HTERT RPE-1 (cell line): Measurements from ENCODE around the gene FTCD.
"Not testable (repeated sequence)": the region's sequence is repeated elsewhere in the genome, so short reads cannot be mapped to it uniquely, and the experiment has no call there.

ENCODE experiments used
- in situ Hi-C: fragments of 300-500 bp; cut with MboI; formaldehyde crosslinking; loops from 4 replicates; pipeline ENCODE4 v1.14.3; 2020; ENCODE audit warnings: low sequenced_read_pairs

FTCD gene

DNA sequence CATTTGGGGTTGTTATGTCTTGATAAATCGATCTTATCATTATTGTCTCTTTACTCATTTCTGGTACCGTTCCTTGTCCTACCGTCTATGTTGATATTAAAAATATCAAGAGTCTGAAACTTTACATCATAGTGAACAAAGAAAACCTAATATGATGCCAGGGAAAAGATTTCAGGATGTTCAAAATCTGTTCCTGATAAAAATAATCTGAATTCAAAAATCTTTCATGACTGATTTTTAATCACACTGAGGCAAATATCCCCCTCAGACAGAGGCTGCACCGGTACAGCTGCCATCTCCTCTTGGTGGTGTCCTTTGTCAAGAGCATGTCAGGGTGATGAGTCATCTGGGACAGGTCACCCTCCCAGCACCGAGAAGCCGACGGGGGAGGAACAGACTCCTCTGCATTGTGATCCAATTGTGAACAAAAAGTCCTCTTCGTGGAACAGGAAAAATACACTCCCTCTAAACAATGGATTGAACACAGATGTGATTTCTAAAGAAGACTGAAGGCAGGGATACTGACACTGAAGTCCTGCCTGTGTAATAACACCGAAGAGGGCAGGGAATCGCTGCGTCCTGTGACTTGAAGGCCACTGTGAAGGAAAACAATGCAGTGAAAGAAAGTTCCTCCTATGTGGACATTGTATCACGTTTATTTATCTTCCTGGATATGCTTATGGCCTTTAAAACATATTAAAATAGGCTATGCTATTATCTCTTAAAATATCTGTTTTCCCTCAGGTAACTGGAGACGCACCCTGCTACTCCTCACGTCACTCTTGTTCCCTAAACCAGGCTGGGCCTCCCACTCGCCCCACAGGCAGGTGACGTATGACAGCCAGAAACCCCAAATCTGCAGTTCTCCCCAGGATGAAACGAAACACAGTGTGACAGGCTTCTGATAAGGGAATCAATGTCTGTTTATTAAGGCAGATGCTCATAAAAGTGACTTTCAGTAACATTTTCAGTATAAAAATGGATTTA lies 33.1 kb upstream of the FTCD start:
- in situ Hi-C loops, result no loop called here

DNA sequence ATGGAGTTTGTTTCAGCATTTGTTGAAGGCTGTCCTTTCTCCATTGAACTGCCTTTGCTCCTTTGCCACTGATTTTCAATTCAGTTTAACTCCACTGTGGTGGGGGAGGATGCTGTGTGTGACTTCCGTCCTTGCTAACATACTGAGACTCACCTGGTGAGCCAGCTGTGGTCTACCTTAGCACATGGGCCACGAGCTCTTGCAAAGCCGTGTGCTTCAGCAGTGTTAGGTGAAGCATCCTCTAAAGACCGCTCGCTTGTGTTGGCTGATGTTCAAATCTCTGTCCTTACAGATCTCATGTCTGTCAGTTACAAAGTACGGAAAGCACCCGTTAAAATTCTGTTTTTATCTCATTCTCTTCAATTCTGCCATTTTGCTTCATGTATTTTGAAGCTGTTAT lies 32.4 kb upstream of the FTCD start:
- in situ Hi-C loops, result no loop called here

DNA sequence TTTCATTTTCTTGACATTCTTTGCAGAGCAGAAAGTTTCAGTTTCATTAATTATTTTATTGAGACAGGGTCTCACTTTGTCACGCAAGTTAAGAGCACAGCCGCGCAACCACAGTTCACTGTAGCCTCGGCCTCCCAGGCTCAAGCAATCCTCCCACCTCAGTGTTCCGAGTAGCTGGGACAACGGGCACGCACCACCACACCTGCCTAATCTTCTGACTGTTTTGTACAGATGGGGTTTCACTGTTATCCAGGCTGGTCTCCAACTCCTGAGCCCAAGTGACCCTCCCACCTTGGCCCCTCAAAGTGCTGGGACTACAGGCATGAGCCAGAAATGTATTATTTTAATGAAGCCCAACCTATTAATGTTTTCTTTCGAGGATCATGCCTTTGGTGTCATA lies 31.9 kb upstream of the FTCD start:
- in situ Hi-C loops, result no loop called here

DNA sequence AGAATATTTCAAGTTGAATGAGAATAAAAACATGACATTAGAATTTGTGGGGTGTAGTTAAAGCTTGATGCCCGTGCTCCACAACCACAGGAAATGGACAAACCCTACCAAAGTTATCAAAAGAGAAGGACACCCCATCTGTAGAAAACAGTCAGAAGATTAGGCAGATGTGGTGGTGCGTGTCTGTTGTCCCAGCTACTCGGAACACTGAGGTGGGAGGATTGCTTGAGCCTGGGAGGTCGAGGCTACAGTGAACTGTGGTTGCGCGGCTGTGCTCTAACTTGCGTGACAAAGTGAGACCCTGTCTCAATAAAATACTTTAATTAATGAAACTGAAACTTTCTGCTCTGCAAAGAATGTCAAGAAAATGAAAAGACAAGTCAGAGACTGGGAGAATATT lies 30.3 kb upstream of the FTCD start:
- in situ Hi-C loops, result no loop called here

DNA sequence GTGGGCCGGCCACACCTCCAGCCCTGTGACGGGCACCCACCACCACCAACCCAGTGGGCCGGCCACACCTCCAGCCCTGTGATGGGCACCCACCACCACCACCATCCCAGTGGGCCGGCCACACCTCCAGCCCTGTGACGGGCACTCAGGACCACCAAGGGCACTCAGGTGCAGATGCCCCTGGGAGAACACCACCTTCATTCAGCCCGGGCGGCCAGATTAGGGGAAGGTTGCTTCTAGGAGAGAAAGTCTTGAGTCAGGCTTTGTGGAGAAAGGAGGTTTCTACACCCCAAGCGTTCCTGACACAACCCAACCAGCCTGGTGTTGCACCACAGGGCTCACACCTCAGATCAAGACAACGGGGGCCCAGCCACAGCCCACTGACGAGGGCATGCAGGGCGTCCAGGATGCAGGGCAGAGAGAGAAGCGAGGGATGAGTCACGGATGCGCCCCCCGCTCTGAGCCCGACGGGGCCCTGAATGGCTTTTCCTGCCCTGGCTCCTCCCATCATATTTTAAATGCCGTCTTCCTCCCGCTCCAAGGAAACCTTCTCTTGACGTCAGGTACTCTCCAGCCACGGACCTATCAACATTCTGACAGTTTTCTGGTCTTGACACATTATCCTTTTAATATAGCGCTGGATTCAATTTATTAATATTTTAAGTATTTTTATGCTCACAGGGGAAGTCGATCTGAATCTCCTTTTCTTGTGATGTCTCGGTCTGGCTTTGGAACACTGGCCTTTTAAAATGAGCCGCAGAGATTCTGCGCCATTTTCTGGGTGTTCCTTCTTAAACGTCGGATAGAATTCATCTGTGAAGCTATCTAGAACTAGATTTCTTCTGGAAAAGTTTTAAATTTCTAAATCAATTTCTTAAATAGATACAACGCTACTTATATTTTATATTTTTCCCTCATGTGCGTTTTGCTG lies 29.5 kb upstream of the FTCD start:
- in situ Hi-C loops, result no loop called here

DNA sequence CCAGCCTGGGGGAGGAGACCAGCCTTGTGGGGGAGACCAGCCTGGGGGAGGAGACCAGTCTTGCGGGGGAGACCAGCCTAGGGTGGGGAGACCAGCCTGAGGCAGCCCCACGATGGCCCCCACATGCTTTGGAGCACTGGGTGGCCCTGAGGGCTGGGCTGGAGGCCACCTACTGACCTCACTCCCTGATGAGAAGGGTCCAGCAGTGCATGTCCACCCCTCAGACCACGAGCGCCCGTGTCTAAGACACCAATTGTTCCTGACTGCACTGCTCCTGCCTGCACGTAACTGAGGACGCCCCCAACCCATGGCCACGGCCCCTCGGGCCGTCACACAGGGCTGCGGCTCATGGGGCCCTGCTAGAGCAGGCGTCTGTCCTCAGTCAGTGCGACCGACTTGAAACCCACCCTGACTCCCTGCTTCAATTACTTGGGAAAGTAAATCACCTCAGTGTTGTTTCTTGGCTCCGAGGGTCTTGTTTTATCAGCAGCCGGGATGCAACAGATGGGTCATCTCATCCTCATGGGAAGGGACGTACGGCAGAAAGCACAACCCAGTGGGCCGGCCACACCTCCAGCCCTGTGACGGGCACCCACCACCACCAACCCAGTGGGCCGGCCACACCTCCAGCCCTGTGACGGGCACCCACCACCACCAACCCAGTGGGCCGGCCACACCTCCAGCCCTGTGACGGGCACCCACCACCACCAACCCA lies 28.7 kb upstream of the FTCD start, which contains the start of gene SPATC1L:
Gene SPATC1L, minus strand, starts transcription at position 550 of the 715 bp plus-strand sequence. CDS start 1,643 bp downstream, outside the sequence.
- in situ Hi-C loops, result no loop called here

DNA sequence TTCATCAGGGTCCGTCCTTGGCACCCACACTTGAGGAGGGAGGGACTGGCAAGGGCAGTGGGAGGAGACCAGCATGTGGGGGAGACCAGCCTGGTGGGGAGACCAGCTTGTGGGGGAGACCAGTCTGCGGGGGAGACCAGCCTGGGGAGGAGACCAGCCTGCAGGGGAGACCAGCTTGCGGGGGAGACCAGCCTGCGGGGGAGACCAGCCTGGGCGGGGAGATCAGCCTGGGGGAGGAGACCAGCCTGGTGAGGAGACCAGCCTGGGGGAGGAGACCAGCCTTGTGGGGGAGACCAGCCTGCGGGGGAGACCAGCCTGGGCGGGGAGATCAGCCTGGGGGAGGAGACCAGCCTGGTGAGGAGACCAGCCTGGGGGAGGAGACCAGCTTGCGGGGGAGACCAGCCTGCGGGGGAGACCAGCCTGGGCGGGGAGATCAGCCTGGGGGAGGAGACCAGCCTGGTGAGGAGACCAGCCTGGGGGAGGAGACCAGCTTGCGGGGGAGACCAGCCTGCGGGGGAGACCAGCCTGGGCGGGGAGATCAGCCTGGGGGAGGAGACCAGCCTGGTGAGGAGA lies 28.0 kb upstream of the FTCD start:
- in situ Hi-C loops, result not testable (repeated sequence)

DNA sequence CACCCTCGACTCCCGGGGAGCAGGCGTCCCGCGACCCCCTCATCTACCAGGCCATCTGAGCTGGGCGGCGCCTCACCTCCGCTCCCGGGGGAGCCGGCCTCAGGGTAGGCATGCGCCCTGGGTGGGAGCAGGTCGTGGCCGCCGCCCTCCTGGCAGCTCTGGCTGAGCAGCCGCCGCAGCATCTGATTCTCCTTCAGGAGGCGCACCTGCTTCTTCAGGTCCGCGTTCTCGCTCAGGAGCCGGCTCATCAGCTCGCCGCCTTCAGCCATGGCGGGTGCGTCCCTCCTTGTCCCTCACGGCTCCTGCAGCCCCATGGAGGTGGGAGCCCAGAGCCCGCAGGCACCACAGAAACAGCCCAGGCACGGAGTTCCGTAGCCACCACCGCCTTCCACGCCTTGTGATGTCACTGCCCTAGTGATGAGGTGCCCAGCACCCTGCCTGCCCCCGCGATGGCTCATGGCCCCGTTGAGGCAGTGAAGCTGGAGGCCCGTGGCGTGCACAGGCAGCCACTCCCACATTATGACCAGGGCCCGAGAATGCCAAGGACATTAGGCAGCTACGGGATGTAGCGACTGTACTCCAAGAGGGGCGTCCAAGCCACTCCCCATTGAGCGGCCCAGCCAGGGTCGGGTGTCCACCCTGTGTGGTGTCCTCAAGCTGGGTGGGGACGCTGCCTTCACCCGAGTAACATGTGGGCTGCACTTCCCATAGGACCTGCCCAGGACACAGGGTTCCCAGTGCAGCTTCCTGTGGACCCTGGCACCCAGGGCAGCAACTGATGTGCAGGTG lies 27.4 kb upstream of the FTCD start:
- in situ Hi-C loops, result no loop called here

DNA sequence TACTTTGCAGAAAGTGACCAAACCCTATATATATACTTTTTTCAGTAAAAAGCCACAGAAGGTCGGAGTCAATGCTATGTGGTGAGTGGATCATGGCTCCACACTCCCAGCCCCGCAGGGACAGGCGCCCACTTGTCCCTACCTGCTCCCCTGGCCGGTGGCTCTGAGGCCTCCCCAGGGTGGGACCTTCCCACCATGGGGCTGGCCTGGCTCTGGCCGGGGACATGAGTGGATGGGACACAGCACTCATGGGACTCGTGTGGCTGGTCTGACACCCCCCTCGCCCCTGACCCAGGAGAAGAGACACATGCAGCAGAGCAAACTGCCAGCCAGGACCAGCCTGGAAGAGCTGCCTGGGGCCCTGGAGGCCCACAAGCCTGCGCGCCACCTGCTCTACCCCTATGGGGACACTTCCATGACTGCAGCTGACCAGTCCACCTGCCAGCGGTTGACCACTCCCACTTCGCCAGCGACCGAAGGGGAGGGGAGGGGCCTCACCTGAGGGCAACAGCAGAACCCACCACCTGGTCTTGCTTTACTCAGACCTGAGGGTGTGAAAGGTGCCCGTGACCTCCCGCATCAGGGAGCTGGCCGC lies 26.7 kb upstream of the FTCD start:
- in situ Hi-C loops, result no loop called here

DNA sequence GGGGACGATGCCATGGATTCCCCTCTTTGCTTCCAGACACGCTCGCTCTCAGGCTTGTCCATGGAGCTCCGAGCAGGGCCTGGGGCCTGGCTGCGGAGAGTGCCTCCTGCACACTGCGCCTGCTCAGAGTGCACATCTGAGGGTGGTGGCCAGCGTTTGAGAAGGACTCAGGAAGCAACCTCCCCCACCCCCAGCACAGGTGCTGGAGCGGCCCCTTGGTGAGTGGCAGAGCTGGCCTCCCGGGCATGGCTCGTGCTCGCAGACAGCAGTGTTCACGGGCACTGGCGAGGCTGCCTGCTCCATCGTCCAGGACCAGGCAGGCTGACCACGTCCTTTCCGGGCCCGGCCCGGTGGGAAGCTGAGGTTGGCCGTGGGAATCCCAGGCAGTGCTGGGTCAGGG lies 26.1 kb upstream of the FTCD start:
- in situ Hi-C loops, result no loop called here

DNA sequence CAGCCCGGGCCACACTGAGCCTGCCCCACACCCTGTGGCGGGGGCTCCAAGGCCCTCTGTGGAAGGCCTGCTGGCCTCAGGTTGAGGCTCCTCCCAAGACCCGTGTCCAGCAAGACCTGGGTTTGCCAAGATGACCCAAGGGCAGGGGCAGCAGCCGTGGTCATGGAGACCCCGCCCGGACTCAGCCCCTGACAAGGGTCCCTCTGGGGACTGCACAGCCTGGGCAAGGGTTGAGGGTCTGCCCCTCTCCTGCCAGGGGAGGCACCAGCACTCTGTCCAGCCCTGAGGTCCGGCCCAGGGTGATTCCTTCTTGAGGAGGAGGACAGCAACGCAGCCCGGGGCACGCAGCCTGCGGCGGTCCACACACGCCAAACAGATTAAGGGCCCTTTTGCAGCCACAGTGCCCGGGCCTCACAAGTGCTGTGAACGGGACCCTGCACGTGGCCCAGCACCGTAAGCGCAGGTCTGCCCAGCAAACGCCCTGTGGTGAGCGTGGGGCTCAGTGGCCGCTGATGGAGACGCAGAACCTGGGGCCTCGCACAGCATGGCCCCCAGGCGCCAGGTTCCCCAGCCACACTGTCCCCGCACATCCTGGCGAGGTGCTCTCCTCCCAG lies 25.5 kb upstream of the FTCD start:
- in situ Hi-C loops, result no loop called here

DNA sequence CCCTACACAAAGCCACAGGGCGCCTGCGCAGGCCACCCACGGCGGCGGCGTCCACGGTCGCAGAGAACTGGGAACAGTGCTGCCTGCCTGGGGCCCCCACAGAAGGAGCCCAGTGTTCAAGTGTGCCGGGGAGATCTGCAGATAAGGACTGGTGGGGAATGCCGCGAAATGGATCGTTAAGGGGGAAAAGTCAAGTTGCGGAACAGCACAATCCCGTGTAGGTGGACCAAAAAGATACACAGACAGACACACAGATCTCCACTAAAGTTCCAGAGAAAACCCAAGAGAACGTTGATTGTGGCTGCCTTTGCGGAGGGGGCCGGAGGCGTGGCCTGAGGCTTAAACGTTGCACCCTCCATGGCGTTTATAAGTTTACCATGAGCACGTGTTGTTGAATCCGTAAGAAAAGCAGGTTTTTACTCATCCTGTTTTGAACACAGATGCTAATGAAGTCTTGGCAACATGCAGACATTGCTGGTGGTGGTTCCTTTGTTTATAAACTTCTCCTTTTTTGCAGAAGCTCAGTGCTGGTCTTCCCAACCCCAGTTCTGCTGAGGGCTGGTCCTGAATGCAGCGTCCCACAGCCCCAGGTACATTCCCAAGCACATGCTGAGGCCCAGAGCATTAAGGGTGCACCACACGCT lies 24.8 kb upstream of the FTCD start:
- in situ Hi-C loops, result no loop called here

DNA sequence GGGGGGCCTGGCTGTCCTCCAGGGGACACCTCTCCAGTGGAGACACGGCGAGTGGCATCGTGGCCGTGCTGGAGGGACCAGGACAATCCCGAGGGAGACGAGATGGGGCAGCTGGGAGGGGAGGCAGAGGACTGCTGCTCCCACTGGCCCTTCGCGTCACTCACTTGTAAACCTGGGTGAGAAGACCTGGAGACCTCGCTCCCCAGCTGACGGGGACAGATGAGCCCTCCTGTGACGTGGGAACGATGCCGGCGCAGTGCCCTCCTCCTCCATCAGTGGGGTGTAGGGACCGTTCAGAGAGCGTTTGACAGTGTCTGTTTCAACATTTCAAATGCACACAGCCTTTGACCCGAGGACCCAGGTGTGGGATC lies 24.3 kb upstream of the FTCD start:
- in situ Hi-C loops, result no loop called here

DNA sequence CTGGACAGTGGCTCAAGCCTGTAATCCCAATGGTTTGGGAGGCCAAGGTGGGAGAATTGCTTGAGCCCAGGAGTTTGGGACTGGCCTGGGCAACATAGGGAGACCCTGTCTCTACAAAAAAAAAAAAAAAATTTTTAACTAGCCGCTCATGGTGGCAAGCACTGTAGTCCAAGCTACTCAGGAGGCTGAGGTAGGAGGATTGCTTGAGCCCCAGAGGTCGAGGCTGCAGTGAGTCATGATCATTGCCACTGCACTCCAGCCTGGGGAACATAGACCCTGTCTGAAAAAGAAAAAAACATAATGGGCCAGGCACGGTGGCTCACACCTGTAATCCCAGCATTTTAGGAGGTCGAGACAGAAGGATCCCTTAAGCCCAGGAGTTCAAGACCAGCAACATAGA lies 23.6 kb upstream of the FTCD start:
- in situ Hi-C loops, result no loop called here

DNA sequence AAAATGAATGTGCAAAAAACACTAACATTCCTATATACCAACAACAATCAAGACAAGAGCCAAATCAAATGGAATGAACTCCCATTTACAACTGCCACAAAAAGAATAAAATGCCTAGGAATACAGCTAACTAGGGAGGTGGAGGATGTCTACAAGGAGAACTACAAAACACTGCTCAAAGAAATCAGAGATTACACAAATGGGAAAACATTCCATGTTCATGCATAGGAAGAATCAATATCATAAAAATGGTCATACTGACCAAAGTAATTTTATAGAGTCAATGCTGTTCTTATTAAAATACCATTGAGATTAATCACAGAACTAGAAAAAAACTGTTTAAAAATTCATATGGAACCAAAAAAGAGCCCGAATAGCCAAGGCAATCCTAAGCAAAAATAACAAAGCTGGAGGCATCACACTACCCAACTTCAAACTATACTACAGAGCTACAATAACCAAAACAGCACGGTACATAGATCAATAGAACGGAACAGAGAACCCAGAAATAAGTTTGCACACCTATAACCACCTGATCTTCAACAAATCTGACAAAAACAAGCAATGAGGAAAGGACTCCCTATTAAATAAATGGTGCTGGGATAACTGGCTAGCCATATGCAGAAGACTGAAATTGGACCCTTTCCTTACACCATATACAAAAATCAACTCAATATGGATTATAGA lies 21.2 kb upstream of the FTCD start:
- in situ Hi-C loops, result not testable (repeated sequence)

DNA sequence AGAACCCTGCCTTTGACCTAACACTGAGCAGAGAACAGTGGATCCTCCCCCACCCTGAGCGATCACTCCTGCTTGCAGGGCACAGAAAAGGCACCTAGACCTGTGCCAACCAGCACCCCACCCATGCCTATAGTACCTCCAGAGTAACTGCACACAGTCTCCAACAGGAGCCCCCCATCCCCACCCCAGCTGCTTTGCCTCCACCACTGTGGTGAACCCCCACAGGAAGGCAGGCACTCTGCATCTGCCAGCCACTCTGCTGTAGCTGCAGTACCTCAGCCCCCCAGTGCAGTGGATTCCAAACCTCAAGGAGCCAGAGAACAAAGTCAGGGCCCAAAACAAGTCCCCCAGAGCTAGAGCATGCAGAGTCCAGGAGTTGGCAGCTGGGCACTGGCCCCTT lies 18.2 kb upstream of the FTCD start:
- in situ Hi-C loops, result no loop called here

DNA sequence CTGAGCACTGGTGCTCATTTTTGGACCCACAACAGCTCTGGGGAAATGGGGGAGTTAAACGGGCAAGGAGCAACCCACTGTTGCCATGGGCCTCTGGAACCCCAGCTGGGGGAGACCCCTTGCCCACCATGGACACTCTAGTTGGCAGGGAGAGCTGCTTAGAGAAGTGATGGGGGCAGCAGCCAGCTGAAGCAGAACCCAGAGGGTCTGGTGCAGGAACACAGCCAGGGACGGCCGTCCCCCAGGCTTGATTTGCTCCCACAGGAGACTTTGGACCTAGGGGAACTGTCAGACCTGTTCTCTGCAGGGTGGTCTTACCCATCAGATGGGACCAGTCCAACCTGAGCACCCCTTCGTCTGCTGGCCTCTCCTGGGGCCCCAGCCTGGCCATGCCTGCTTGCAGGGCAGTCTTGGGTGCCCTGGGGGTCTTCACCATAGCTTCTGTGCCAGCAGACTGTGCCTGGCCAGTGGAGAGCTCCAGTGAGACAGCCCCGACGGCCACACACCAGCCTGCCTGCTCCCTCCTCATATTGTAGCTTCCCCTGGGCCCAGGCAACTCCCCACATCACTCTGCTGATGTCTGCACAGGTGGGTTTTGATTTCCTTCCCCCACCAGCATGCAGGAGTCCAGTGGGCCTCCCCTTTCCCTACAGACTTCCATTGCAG lies 17.6 kb upstream of the FTCD start:
- in situ Hi-C loops, result no loop called here
